Activated naive CD8-positive, alpha-beta T cell (primary cell): ENCODE measurements around the gene ARHGAP31.
"Not testable (repeated sequence)": the region's sequence is repeated elsewhere in the genome, so short reads cannot be mapped to it uniquely, and the experiment has no call there.

Experiments
- H3K27ac Mint-ChIP-seq: one replicate; pipeline ENCODE4 v1.8.0; 2021; ENCODE audit warnings: mixed read lengths
- H3K27me3 Mint-ChIP-seq: one replicate; pipeline ENCODE4 v1.8.0; 2021; ENCODE audit warnings: mixed read lengths
- H3K36me3 Mint-ChIP-seq: one replicate; pipeline ENCODE4 v1.8.0; 2021; ENCODE audit warnings: mixed read lengths
- H3K4me1 Mint-ChIP-seq: one replicate; pipeline ENCODE4 v1.8.0; 2021; ENCODE audit warnings: low read depth, mixed read lengths
- H3K4me3 Mint-ChIP-seq: one replicate; pipeline ENCODE4 v1.8.0; 2021; ENCODE audit warnings: mild to moderate bottlenecking, mixed read lengths
- H3K9me3 Mint-ChIP-seq: one replicate; pipeline ENCODE4 v1.8.0; 2021; ENCODE audit warnings: low read depth, mixed read lengths

ARHGAP31 gene

GRCh38 chr3:119343719-119344118 lies 49.5 kb downstream of the ARHGAP31 start:
- no peak overlapping the region for H3K4me3 Mint-ChIP-seq

GRCh38 chr3:119346076-119346496 lies 51.9 kb downstream of the ARHGAP31 start:
- H3K36me3 Mint-ChIP-seq = no peaks in the 10 kb centered on the region
- no peak overlapping the region for H3K4me3 Mint-ChIP-seq
- no peak overlapping the region for H3K27ac Mint-ChIP-seq
- H3K4me1 Mint-ChIP-seq = peaks cover 3% of the 10 kb centered on the region
- no peaks in the 10 kb centered on the region for H3K27me3 Mint-ChIP-seq
- no peaks in the 10 kb centered on the region for H3K9me3 Mint-ChIP-seq

More at GRCh38 chr3:119343719-119344118, 49.5 kb downstream of the ARHGAP31 start:
- Mint-ChIP-seq H3K27ac (no peak overlapping the region), H3K9me3 (no peaks in the 10 kb centered on the region), H3K4me1 (peaks cover 2% of the 10 kb centered on the region), H3K36me3 (no peaks in the 10 kb centered on the region), H3K27me3 (no peaks in the 10 kb centered on the region)

- H3K27me3 Mint-ChIP-seq = no peaks in the 10 kb centered on the region
- no peak overlapping the region for H3K27ac Mint-ChIP-seq
- H3K4me3 Mint-ChIP-seq = no peak overlapping the region
- H3K36me3 Mint-ChIP-seq = no peaks in the 10 kb centered on the region
- H3K4me1 Mint-ChIP-seq = peaks cover 13% of the 10 kb centered on the region
- no peaks in the 10 kb centered on the region for H3K9me3 Mint-ChIP-seq
These were observed 52.9 kb downstream of the ARHGAP31 start for GRCh38 chr3:119347036-119347435.

GRCh38 chr3:119349354-119350041 lies 55.3 kb downstream of the ARHGAP31 start:
- H3K27ac Mint-ChIP-seq = no peak overlapping the region

GRCh38 chr3:119350114-119350513 lies 55.9 kb downstream of the ARHGAP31 start:
- H3K27ac Mint-ChIP-seq = no peak overlapping the region
- no peaks in the 10 kb centered on the region for H3K27me3 Mint-ChIP-seq
- no peak overlapping the region for H3K4me3 Mint-ChIP-seq
- no peaks in the 10 kb centered on the region for H3K36me3 Mint-ChIP-seq
- peaks cover 25% of the 10 kb centered on the region for H3K4me1 Mint-ChIP-seq
- no peaks in the 10 kb centered on the region for H3K9me3 Mint-ChIP-seq

More at GRCh38 chr3:119349354-119350041, 55.3 kb downstream of the ARHGAP31 start:
- H3K4me1 Mint-ChIP-seq = peaks cover 25% of the 10 kb centered on the region
- H3K4me3 Mint-ChIP-seq = no peak overlapping the region
- H3K9me3 Mint-ChIP-seq = no peaks in the 10 kb centered on the region
- no peaks in the 10 kb centered on the region for H3K36me3 Mint-ChIP-seq
- no peaks in the 10 kb centered on the region for H3K27me3 Mint-ChIP-seq

- H3K27me3 Mint-ChIP-seq = no peaks in the 10 kb centered on the region
- no peak overlapping the region for H3K27ac Mint-ChIP-seq
- H3K9me3 Mint-ChIP-seq = no peaks in the 10 kb centered on the region
- H3K36me3 Mint-ChIP-seq = no peaks in the 10 kb centered on the region
- H3K4me3 Mint-ChIP-seq = peak overlapping the region; percentile 27
- peaks cover 25% of the 10 kb centered on the region for H3K4me1 Mint-ChIP-seq
These were observed 57.4 kb downstream of the ARHGAP31 start for GRCh38 chr3:119351581-119351980.

GRCh38 chr3:119352034-119352609 lies 57.9 kb downstream of the ARHGAP31 start:
- Mint-ChIP-seq H3K9me3 (no peaks in the 10 kb centered on the region), H3K36me3 (no peaks in the 10 kb centered on the region), H3K4me1 (peaks cover 25% of the 10 kb centered on the region), H3K27me3 (no peaks in the 10 kb centered on the region), H3K27ac (peak overlapping the region; percentile 73), H3K4me3 (peak overlapping the region; percentile 27)

- H3K9me3 Mint-ChIP-seq = no peaks in the 10 kb centered on the region
- peak overlapping the region; percentile 42 for H3K4me3 Mint-ChIP-seq
- no peaks in the 10 kb centered on the region for H3K27me3 Mint-ChIP-seq
- peaks cover 25% of the 10 kb centered on the region for H3K4me1 Mint-ChIP-seq
- H3K27ac Mint-ChIP-seq = no peak overlapping the region
- H3K36me3 Mint-ChIP-seq = peaks cover 1% of the 10 kb centered on the region
These were observed 58.8 kb downstream of the ARHGAP31 start for GRCh38 chr3:119352863-119353527.

GRCh38 chr3:119355608-119356007 lies 61.4 kb downstream of the ARHGAP31 start:
- H3K9me3 Mint-ChIP-seq, H3K27me3 Mint-ChIP-seq, H3K36me3 Mint-ChIP-seq, H3K4me3 Mint-ChIP-seq, H3K27ac Mint-ChIP-seq: not testable (repeated sequence)
- peaks cover 25% of the 10 kb centered on the region for H3K4me1 Mint-ChIP-seq

- Mint-ChIP-seq H3K4me1 (peaks cover 18% of the 10 kb centered on the region), H3K36me3 (peaks cover 3% of the 10 kb centered on the region), H3K27me3 (no peaks in the 10 kb centered on the region), H3K4me3 (no peak overlapping the region), H3K27ac (no peak overlapping the region), H3K9me3 (no peaks in the 10 kb centered on the region)
These were observed 62.5 kb downstream of the ARHGAP31 start for GRCh38 chr3:119356646-119357045.

GRCh38 chr3:119357190-119357589 lies 63.0 kb downstream of the ARHGAP31 start:
- H3K27ac Mint-ChIP-seq = no peak overlapping the region
- no peak overlapping the region for H3K4me3 Mint-ChIP-seq
- no peaks in the 10 kb centered on the region for H3K9me3 Mint-ChIP-seq
- H3K4me1 Mint-ChIP-seq = peaks cover 12% of the 10 kb centered on the region
- H3K27me3 Mint-ChIP-seq = no peaks in the 10 kb centered on the region
- H3K36me3 Mint-ChIP-seq = peaks cover 3% of the 10 kb centered on the region

GRCh38 chr3:119359476-119360326 lies 65.5 kb downstream of the ARHGAP31 start:
- Mint-ChIP-seq H3K27me3 (no peaks in the 10 kb centered on the region), H3K36me3 (peaks cover 3% of the 10 kb centered on the region), H3K27ac (no peak overlapping the region), H3K4me3 (no peak overlapping the region), H3K9me3 (no peaks in the 10 kb centered on the region), H3K4me1 (no peaks in the 10 kb centered on the region)

- no peaks in the 10 kb centered on the region for H3K4me1 Mint-ChIP-seq
- no peak overlapping the region for H3K27ac Mint-ChIP-seq
- no peaks in the 10 kb centered on the region for H3K9me3 Mint-ChIP-seq
- no peaks in the 10 kb centered on the region for H3K27me3 Mint-ChIP-seq
- H3K4me3 Mint-ChIP-seq = no peak overlapping the region
- peaks cover 3% of the 10 kb centered on the region for H3K36me3 Mint-ChIP-seq
These were observed 66.7 kb downstream of the ARHGAP31 start for GRCh38 chr3:119360736-119361462.

- Mint-ChIP-seq H3K4me3 (no peak overlapping the region), H3K27ac (no peak overlapping the region), H3K9me3 (no peaks in the 10 kb centered on the region), H3K36me3 (peaks cover 3% of the 10 kb centered on the region), H3K27me3 (no peaks in the 10 kb centered on the region), H3K4me1 (no peaks in the 10 kb centered on the region)
These were observed 67.8 kb downstream of the ARHGAP31 start for GRCh38 chr3:119362010-119362409.
